GM18498 (cell line): ENCODE results near the gene MZF1.
"Not testable (repeated sequence)": the region's sequence is repeated elsewhere in the genome, so short reads cannot be mapped to it uniquely, and the experiment has no call there.

ENCODE experiments used
- ATAC-seq: cut with Tn5 transposase; IDR thresholded peaks from one replicate; pipeline ENCODE4 v1.9.1; 2021; ENCODE audit warnings: mild to moderate bottlenecking, moderate library complexity; ENCODE audit not compliant: unreplicated experiment

The MZF1 gene

DNA sequence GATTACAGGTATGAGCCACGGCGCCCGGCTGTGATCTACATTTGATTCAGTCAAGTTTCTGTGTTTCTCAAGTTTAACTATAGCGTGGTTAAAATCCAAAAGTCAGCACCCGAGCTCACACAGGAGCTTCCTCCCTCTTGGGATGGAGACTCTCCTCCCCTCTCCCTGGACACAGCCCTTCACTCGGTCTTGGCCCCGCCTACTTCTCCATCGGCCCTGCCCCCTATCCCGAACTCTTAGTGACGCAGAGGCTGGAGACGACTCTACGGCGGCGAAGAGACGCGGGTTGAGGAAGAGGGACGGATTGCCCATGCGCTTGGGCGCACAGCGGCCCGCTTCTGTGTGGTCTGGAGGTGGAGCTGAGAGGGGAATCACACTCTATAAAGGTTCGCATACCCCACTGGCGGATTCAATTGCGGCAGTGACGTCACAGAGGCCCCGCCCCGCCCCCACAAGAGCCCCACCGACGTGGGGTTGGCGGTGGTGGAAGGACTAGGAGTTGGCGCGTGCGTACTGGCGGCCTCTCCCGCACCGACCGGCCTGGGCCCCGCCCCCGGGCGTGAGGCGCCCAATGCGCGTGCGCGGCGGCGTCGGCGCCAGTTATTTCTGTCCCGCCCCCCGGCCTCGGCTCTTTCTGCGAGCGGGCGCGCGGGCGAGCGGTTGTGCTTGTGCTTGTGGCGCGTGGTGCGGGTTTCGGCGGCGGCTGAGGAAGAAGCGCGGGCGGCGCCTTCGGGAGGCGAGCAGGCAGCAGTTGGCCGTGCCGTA, 29.1 kb downstream of the MZF1 start, which contains the start of gene TRIM28:
TRIM28 (plus strand) TSS at position 239 of the 765 bp plus-strand sequence. CDS start 694 bp downstream, outside the sequence.
- peak; percentile 70 for ATAC-seq

DNA sequence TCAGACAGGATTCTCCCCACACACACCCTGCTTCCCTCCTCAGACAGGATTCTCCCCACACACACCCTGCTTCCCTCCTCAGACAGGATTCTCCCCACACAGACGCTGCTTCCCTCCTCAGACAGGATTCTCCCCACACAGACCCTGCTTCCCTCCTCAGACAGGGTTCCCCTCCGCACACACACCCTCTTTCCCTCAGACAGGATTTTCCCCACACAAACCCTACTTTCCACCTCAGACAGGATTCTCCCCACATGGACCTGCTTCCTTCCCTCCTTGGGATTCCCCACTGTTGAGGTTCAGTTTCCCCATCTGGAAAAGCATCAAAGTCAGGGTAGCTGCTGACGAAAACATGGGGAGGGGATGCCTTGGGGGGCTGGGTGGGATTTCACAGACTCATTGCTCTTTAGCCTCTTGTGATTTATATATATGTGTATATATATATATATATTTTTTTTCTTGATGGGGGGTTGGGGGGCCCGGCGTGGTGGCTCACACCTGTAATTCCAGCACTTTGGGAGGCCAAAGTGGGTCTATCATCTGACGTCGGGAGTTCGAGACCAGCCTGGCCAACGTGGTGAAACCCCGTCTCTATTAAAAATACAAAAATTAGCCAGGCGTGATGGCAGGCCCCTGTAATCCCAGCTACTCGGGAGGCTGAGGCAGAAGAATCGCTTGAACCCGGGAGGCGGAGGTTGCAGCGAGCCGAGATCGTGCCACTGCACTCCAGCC, 30.3 kb downstream of the MZF1 start:
- ATAC-seq = not testable (repeated sequence)

DNA sequence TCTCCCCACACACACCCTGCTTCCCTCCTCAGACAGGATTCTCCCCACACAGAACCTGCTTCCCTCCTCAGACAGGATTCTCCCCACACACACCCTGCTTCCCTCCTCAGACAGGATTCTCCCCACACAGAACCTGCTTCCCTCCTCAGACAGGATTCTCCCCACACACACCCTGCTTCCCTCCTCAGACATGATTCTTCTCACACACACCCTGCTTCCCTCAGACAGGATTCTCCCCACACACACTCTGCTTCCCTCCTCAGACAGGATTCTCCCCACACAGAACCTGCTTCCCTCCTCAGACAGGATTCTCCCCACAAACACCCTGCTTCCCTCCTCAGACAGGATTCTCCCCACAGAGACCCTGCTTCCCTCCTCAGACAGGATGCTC, 34.0 kb downstream of the MZF1 start:
- ATAC-seq = not testable (repeated sequence)

DNA sequence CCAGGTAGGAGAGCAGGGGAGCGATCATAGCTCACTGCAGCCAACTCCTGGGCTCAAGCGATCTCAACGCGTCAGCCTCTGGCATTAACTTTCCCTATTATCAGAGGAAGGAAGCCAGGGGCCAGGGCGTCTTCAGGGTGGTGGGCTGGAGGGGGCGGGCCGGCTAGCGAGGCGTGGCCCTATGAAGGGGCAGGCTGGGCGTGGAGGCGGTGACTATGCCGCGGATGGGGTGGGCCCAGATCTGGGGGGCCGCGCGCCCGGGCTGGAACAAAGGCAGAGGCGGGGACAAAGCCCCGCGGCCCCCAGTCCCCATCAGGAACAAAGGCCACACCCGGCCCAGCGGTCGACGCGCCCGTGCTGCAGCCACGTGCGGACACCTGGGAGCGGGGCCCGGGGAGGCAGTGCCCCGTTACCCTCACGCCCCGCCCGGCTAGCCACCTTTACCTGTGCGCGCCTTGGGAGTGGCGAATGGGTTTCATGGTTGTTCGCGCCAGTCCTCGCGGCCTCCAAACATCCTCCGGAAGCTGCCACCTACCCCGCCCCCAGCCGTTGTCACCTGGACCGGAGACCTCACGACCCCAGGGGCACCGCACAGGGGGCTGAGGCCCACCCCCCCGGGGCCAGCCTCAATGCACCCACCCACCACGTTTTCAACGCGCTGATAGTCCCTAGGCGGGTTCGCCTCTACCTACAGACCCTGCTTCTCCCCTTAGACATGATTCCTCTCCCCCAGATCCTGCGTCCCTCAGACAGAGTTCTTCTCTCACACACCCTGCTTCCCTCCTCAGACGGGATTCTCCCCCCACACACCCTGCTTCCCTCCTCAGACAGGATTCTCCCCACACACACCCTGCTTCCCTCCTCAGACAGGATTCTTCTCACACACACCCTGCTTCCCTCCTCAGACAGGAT, 34.6 kb downstream of the MZF1 start:
- no peak for ATAC-seq

DNA sequence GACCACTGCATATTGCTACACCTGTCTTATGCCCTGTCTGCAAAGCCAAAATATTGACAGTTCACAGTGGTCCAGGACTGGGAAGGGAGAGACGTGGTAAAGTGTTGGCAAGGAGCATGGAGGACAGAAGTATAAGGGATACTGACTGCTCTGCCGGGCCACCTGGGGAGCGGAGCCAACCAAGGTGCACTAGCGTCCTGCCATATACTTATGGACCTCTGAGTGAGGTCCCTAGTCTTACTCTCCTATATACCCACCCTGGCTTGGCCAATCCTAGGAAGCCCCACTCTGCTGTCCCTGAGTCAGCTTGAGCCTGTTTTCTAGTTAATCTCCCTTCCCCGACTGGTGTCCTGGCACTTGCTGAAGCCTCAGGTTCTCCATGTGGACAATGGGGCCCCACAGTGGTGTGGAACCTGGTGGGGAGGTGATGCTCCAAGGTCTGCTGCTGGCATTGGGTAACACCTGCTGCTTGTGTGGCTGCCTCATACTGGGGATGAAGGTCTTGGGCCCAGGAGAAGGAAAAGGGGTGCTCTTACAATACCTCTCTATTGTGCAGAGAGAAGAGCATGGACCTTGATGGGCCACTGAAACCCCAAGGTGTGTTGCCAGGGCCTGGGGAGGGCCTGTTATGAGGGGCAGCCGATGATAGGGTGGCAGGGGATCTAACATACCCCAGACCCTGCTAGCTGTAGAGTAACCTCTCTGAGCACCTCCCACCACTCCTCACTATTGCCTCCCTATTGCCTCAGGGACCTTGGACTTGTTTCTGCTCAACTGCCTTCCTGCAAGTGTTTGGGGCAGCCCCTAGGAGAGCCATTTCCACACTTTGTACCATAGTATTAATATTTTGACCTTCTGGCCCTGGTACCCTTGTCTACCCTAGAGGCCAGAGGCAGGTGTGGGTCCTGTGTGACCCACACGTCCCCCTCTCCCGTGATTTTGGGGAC, 36.0 kb downstream of the MZF1 start:
- ATAC-seq = no peak

DNA sequence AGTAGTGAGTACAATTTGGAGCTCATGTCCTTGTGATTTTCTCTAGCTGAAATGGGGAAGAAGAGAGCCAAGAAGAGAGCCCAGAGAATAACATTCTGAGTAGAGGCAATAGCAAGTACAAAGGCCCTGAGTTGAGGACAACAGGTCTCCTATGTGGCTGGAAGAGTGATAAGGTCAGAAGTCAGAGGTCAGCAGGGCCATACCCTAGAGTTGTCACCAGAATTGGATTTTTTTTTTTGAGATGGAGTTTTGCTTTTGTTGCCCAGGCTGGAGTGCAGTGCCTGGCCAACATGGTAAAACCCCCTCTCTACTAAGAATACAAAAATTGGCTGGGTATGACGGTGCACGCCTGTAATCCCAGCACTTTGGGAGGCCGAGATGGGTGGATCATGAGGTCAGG, 37.3 kb downstream of the MZF1 start:
- no peak for ATAC-seq

DNA sequence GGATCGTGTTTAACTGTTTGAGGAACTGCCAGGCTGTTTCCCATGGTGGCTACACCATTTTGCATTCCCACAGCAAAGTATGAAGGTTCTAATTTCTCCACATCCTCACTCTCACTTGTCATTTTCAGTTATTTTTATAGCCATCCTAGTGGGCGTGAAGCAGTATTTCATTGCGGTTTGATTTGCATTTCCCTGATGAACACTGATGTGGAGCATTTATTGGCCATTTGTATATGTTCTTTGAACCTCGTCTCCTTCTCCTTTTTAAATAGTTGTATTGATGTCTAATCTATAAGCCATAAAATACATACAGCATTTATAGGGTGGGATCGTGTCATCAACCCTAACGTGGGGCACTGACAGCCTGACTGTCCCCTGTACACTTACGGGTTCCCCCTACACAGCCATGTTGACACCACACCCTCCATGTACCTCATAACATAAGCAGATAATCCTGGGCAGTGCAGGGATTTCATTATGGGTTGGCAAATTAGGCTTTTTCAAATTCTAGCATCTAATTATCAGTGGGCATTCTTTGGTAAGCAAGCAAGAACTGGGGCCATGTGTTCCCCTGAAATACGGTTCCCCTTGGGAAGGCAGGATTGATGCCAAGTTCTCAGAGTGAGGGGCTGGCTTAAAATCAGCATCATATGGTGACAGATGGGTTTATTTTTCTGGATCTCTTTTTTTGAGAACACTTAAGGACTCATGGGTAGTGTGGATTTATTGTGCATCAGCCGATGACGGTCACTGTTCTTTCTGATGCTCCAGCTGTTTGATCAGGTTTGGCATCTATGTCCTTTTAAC, 41.9 kb downstream of the MZF1 start:
- no peak for ATAC-seq

DNA sequence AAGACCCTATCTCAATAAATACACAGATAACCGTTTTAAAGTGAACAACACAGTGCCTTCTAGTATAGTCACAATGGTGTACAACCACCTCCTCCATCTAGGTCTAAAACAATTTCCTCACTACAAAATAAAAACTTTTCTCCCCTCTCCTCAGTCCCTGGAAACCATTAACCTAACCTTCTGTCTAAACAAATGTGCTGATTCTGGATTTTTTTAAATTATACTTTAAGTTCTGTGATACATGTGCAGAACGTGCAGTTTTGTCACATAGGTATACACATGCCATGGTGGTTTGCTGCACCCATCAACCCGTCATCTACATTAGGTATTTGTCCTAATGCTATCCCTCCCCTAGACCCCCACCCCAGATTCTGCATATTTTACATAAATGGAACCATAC, 43.7 kb downstream of the MZF1 start:
- ATAC-seq = no peak

DNA sequence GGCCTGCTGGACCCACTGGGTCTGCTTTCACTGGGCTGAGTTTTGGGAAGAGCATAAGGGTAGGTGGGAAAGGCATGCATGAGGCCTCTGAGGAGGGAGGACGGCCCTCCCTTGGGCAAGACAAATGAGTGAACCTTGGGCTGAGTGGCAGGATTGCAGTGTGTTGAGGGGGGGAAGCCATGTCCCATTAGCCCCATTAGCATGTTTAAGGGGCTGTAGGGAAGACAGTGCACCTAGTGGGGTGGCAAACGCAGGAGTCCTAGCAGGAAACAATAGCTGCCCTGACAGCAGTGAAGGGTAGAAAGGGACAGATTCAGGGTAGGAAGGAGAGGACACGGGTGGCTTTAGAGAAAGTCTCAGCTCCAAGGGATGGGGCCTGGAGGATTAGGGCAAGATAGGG, 50.4 kb downstream of the MZF1 start:
- no peak for ATAC-seq

DNA sequence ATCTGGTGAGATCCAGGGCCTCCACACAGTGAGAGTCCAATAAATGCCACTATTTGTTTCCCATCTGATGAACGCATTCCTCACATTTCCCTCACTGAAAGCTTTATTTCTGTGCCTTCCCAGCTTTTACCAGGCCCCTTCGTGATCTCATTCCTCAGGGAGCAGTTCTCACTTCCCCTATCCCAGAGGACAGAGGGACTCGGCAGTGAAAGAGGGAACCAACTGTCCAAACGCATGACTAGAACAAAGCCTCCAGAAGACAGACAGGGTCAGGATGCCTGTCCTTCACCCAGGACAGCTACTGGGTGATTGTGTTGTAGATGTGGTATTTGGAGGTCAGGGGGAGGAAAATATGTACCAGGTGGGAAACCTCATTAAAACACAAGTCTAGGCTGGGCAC, 51.5 kb downstream of the MZF1 start:
- ATAC-seq = no peak

DNA sequence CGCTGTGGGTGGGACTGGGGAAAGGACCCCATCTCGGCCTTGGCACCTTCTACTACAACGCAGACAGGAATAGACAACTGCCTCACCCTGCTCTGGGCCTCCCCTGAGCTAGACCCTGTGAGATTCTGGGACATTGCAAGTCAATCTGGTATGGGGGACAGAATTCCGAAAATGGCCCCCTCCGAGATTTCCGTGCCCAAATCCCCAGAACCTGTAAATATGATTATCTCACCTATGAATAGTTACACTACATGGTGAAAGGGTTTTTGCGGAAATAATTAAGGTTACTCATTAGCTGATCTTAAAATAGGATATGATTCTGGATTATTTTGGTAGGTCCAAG, 52.9 kb downstream of the MZF1 start:
- ATAC-seq = no peak

DNA sequence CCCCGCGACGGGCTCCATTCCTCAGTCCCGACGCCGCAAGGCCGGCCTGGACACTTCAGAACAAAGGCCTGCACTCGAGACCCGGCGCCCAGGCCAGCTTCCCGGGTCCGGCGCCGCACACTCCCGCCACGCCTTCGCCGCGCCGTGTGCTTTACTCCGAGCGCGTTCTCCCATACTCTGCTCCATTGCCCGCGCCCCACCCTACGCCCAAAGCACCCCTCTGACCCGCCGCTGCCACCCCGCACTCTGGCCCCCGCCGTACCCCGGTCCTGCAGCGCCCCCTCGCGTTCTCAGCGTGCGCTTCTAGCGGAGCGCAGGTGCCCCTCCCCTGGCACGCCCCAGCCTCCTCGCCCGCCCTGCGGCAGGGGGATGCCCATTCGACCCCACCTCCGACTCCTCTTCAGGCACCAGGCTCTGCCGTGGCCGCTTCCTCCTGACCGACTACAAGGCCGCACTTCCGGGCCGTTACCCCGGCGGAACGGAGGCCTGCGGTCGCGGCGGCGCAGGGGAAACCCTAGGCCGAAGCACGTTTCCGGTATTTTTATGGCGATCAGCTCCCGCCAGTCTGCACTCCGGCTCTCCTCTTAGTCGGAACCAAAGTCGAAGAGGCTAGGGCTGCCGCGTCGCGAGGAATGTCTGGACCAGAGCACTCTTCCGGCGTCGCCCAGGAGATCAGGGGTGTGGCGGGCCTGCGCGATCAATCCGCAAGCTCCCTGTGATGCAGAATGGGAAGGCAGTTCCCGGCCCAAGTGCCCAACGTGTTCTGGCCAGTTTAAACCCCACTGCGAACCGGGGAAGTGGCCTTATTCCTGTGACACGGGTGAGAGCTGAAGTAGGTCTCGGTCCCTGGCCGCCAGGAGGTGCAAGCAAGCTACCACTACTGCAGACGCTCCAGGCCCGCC, 53.5 kb downstream of the MZF1 start, which contains the start of gene ZBTB45:
ZBTB45 (minus strand) TSS at position 456 of the 902 bp plus-strand sequence. CDS start 2,137 bp downstream, outside the sequence.
- ATAC-seq = peak; percentile 87

DNA sequence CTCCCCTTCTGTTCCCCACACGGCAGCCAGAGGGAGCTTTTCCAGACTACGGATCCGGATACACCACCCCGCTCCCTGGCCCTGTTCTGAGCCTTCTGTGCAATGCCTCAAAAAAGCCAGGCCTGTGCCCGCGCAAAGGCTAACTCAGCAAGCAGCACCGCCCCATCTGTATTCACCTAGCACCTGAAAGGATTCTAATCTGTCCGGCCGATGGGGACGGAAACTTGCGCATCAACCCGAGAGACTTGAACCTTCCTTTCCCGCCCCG, 54.1 kb downstream of the MZF1 start:
- ATAC-seq = no peak

DNA sequence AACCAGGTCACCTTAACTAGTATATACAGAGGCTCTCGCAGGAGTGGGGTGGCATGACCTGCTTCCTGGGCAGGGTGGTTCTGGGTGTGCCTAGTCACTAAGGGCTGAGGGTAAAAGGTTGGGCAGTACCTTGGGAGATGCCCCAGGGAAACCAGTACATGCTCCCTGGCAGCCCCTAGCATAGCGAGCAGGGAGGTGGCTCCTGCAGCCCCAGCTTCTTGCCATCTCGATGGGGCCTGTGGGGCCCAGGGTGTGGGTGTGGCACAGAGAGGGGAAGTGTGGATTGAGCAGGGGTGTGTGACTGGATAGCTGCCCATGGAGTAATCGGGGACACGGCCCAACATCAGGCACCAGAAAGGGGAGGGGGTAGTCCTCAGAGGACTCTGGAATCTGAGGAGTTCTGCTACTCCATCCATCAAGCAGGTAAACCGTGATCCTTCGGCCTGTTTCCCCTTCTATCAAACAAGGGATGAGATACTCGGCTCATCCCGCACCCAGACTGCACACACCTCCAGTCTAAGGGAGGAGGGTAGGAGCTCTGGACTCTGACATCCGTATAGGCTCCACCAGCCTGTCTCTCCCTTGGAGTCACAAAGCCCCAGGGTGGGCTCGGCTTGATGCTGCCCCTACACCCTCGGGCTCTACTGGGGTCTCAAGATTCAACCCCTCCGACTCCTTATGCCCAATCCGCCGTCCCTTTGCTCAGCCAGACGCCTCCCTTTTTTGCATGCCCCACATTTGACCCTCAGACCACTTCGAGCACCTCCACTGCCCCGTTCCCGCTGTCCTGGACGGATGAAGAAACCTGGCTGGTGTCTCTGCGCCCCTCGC, 54.7 kb downstream of the MZF1 start:
- ATAC-seq = no peak

DNA sequence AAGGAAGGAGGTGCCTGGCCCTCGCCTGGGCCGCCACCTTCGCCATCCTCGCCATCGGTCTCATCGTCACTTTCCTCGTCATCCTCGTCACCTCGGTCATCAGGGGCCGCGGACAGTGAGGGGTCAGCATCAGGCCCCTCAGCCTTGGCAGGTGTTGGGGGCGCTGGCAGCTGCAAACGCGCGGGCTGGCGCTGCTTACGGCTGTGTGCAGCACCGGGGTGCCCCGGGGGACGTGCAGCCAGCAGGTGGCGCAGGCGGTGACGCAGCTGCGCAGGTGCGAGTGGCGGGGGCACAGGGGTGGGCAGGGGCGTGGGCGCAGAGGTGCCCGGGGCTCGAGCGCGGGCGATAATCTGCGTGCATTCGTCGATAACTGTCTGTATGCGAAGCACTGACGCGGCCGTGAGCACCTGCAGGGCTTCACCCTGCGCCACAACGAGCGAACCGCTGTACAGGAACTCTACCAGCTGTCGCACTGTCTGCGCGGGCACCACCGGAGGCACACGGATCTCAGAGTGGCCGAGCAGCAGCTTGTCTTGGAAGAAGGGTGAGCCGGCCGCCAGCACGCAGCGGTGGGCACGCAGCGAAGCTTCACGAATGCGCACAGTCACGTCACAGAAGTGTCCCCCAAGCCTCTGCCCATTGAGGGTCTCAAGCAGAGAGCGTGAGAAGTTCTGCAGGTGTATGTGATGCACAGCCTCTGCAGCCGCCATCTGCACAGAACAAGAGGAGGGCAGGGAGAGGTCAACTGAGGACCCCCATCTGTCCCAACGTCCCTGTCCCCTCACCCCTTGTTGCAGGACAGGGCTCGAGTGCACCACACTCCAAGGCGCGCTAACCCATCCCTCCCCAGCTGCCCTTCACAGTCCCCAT, 55.9 kb downstream of the MZF1 start:
- no peak for ATAC-seq

DNA sequence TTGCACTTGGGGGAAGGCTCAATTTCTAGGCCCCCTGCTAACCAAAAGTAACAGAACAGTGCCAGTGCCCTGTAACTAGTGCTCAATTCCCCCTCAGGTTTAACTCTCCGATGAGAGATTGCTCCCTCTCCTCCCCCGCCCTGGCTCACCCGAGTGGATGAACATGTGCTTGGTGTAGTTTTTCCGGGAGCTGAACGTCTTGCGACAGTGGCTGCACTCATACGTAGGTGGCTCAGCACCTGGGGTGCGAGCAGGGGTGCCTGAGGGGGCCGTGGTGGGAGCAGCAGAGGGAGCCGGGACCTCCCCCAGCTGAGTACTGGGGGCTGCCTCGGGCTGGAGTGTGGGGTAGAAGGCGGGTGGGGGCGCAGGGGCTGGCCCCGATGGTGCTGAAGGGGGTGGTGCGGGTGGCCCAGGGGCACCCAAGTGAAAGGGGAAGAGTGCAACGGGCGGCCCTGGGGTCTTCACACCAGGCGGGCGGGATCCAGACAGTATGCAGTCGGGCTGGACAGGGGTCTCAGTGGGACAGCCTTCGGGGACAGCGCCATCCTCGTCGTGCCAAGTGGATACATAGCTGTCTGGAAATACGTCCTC, 56.8 kb downstream of the MZF1 start:
- no peak for ATAC-seq
